LNCAP (cell line): ENCODE results near the gene GPX1.

Source experiments
- CTCF ChIP-seq: fragments of 450-650 bp; IDR thresholded peaks from 2 replicates; pipeline ENCODE4 v1.5.1; 2017; ENCODE audit warnings: mild to moderate bottlenecking

The GPX1 gene

GRCh38 chr3:49358217-49358883, at the start of gene GPX1:
Gene GPX1 (minus strand): TSS chr3:49358353. CDS start chr3:49358278, 75 bp downstream.
- TF ChIP-seq CTCF = no peak

- no peak for TF ChIP-seq CTCF
These were observed 48.7 kb upstream of the GPX1 start for GRCh38 chr3:49406571-49407565.

- no peak for TF ChIP-seq CTCF
These were observed 45.7 kb upstream of the GPX1 start for GRCh38 chr3:49403891-49404290.

GRCh38 chr3:49401766-49402165, 43.6 kb upstream of the GPX1 start:
- no peak for TF ChIP-seq CTCF

- TF ChIP-seq CTCF = no peak
These were observed 41.3 kb upstream of the GPX1 start for GRCh38 chr3:49399461-49399860.

GRCh38 chr3:49397470-49397869, 39.3 kb upstream of the GPX1 start:
- TF ChIP-seq CTCF = no peak

GRCh38 chr3:49389297-49389696, 31.1 kb upstream of the GPX1 start:
- no peak for TF ChIP-seq CTCF
